HCT116 (cell line): ENCODE measurements around the gene ESYT3.

ENCODE experiments used
- ATF3 ChIP-seq: IDR thresholded peaks from 2 replicates; pipeline ENCODE4 v1.6.1; 2012
- CTCF ChIP-seq, 3 experiments: fragments of 200-600 bp in 1 of 3; sonication (generic) in 1 of 3; IDR thresholded peaks in 2 of 3; conservative IDR thresholded peaks in 1 of 3; 2 replicates each; pipeline ENCODE4 v1.5.1; 2012 to 2017; ENCODE audit warnings: low read depth in 2 of 3, low read length in 2 of 3, antibody characterized with exemption in 1 of 3, borderline replicate concordance in 1 of 3, control low read depth in 1 of 3, mild to moderate bottlenecking in 1 of 3, mixed read lengths in 1 of 3, mixed run types in 1 of 3, moderate library complexity in 1 of 3; ENCODE audit not compliant: insufficient read depth in 1 of 3
- EZH2 ChIP-seq: fragments of 200-600 bp; sonication (generic); IDR thresholded peaks from 2 replicates; pipeline ENCODE4 v1.6.1; 2017; ENCODE audit warnings: antibody characterized with exemption, mixed run types
- EZH2phosphoT487 ChIP-seq: fragments of 200-600 bp; IDR thresholded peaks from 2 replicates; pipeline ENCODE4 v1.6.1; 2018; ENCODE audit warnings: antibody characterized with exemption, borderline replicate concordance
- FOSL1 ChIP-seq: IDR thresholded peaks from 2 replicates; pipeline ENCODE4 v1.6.1; 2012; ENCODE audit warnings: low read depth
- JUND ChIP-seq: IDR thresholded peaks from 2 replicates; pipeline ENCODE4 v1.6.1; 2012
- MAX ChIP-seq: IDR thresholded peaks from 2 replicates; pipeline ENCODE4 v1.6.1; 2012
- POLR2A ChIP-seq: IDR thresholded peaks from 2 replicates; pipeline ENCODE4 v1.7.0; 2011; ENCODE audit warnings: borderline replicate concordance; ENCODE audit not compliant: insufficient read depth, insufficient read length; ENCODE audit errors: extremely low read depth
- REST ChIP-seq: IDR thresholded peaks from 2 replicates; pipeline ENCODE4 v1.6.1; 2012; ENCODE audit warnings: low read depth
- SIN3A ChIP-seq: IDR thresholded peaks from 2 replicates; pipeline ENCODE4 v1.6.1; 2012; ENCODE audit warnings: low read depth
- SP1 ChIP-seq: IDR thresholded peaks from 2 replicates; pipeline ENCODE4 v1.6.1; 2012; ENCODE audit warnings: low read depth
- TCF7L2 ChIP-seq: IDR thresholded peaks from 2 replicates; pipeline ENCODE4 v1.7.0; 2011; ENCODE audit warnings: borderline replicate concordance, inconsistent platforms; ENCODE audit not compliant: insufficient read depth, insufficient read length; ENCODE audit errors: extremely low read depth
- YY1 ChIP-seq: IDR thresholded peaks from 2 replicates; pipeline ENCODE4 v1.6.1; 2011; ENCODE audit warnings: low read length, low read depth, moderate library complexity, mild to moderate bottlenecking; ENCODE audit not compliant: insufficient replicate concordance; ENCODE audit errors: extremely low read depth

GRCh38 chr3:138469874-138470273, 35.5 kb downstream of the ESYT3 start:
- TF ChIP-seq ATF3, result no peak
- no peak for TF ChIP-seq EZH2
- TF ChIP-seq CTCF (IDR thresholded peaks at IDR 0.05 in 2 of 3, conservative IDR thresholded peaks at IDR 0.05 in 1 of 3; ENCODE audit: borderline replicate concordance in 1 of 3, insufficient read depth in 1 of 3, low read depth in 2 of 3, low read length in 2 of 3), result no peak
- TF ChIP-seq YY1, result no peak
- no peak for TF ChIP-seq SIN3A
- TF ChIP-seq TCF7L2, result no peak
- TF ChIP-seq POLR2A, result no peak
- no peak for TF ChIP-seq FOSL1
- TF ChIP-seq JUND, result no peak
- no peak for TF ChIP-seq EZH2phosphoT487
- TF ChIP-seq SP1, result no peak
- TF ChIP-seq MAX, result no peak
- no peak for TF ChIP-seq REST
